ENCODE measurements around the gene MSX1. TPM values are rescaled to one million over a fixed set of nuclear protein-coding genes. Genes with fewer than 3 reads are reported as not detected.

Gene MSX1
- total RNA-seq, 1 donor from 2014 or later: 67.3 TPM

DNA sequence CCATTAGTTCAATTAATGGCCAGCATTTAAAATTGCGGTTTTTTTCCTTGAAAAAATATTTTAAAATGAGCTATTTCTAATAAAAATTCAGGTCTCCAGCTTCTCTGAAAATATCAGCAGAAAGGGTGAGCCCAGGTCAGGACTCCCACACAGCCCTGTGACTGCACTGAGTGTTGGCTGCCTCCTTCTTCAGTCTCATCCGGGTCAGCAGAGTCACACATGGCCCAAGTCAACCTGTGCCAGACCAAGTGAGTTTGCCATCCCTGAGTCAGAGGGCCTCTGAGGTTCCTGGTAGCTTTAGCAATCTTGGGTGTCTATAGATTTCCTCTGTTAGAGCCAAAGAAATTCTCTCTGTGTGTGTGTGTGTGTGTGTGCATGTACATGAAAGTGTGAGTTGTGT lies 22.1 kb upstream of the MSX1 start:
- Mint-ChIP-seq H3K27ac (no peak overlapping the region), H3K4me1 (ENCODE audit: unreplicated experiment) (peaks cover 23% of the 10 kb centered on the region), H3K9me3 (no peaks in the 10 kb centered on the region), H3K27me3 (peaks cover 18% of the 10 kb centered on the region), H3K36me3 (no peaks in the 10 kb centered on the region), H3K4me3 (no peak overlapping the region)
- TF ChIP-seq, protein P1, sequence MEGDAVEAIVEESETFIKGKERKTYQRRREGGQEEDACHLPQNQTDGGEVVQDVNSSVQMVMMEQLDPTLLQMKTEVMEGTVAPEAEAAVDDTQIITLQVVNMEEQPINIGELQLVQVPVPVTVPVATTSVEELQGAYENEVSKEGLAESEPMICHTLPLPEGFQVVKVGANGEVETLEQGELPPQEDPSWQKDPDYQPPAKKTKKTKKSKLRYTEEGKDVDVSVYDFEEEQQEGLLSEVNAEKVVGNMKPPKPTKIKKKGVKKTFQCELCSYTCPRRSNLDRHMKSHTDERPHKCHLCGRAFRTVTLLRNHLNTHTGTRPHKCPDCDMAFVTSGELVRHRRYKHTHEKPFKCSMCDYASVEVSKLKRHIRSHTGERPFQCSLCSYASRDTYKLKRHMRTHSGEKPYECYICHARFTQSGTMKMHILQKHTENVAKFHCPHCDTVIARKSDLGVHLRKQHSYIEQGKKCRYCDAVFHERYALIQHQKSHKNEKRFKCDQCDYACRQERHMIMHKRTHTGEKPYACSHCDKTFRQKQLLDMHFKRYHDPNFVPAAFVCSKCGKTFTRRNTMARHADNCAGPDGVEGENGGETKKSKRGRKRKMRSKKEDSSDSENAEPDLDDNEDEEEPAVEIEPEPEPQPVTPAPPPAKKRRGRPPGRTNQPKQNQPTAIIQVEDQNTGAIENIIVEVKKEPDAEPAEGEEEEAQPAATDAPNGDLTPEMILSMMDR (conservative IDR thresholded peaks at IDR 0.05): no peak
- no peak for DNase-seq (ENCODE audit: extremely low spot score, unreplicated experiment)

DNA sequence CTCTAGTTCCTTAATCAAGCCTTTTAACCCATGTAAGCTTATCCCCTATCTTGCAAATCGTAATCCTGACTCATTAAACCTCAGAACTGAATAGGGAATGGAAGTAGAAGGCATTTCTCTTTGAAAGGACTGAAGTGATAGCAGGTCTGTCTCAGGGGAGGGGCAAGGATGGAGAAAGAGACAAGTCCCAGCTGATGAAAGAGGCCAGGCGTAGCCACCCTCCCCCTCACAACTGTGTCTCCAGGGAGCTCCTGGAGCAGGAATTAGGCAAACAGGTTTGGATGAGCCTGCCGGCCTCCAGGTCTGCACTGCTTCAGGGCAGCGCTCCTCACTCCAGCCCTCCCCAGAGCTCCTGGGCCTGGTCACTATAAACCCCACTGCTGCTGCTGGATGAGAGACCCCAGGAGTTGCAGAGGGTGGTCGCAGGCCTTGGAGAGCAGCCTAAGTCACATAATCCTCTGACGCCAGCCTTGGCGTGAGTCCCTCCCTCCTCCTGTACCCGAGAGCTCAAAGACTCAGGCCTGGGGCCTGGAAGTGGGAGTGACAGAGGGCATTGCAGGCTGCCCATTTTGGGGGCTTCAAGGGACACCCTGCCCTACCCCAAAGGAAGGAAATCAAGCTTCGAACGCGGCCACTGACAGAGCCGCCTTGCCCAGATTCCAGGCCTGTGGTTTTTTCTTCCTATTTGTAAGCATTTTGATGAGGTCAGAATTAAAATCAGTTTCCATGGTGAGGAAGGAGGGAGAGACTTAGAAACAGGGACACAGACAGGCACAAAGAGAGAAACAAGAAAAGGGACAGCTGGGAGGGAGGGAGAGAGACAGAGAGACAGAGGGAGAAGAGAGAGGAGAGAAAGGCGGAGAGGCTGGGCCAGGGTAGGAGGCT lies 21.2 kb upstream of the MSX1 start:
- H3K4me3 Mint-ChIP-seq: peak overlapping the region; percentile 3
- DNase-seq (ENCODE audit: extremely low spot score, unreplicated experiment): no peak

DNA sequence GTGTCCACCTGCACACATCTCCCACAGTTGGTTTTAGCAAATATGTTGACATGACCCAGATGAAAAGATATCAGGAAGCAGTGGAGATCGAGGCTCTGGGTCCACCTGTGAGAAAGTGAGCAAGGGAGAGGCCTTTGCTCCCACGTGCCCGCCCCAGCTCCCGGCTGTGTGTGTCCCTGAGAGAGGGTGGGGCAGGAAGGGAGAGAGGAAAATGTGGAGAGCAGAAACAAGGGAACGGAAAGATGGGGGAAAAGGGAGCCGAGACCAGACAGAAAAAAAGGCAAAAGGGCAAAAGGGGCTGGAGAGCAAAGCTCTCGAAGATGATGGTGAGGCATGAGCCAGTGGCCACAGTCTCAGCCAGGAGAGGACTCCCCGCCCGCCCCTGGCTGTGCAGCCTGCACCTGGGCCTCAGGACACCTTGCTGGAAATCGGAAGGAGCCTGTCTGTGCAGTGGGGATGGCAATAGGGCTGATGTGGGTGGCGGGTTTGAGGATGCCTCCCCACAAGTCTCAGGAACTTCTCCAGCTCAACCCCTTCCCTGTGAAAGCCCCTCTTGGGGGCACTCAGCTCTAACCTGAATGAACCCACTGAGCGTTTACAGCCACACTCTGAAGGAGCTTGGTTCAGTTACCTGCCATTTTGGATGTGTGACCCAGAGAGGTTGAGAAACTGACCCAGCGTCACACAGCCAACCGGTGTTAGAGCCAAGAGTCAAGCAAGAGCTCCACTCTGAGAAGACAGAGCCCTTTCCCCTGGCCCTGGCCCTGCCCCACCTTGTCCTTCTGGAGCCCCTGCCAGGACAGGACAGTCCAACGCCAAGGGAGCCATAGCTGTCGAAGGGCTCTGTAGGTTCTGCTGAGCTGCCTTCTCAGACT lies 20.3 kb upstream of the MSX1 start:
- TF ChIP-seq, protein P1 (conservative IDR thresholded peaks at IDR 0.05): no peak
- no peaks in the 10 kb centered on the region for H3K9me3 Mint-ChIP-seq
- H3K4me1 Mint-ChIP-seq (ENCODE audit: unreplicated experiment): peaks cover 36% of the 10 kb centered on the region
- H3K36me3 Mint-ChIP-seq: no peaks in the 10 kb centered on the region
- peak overlapping the region; percentile 3 for H3K4me3 Mint-ChIP-seq
- no peak overlapping the region for H3K27ac Mint-ChIP-seq
- H3K27me3 Mint-ChIP-seq: peaks cover 35% of the 10 kb centered on the region
- DNase-seq (ENCODE audit: extremely low spot score, unreplicated experiment): no peak

More for the DNA sequence above, 21.2 kb upstream of the MSX1 start:
- TF ChIP-seq, protein P1 (conservative IDR thresholded peaks at IDR 0.05): no peak
- H3K27ac Mint-ChIP-seq: no peak overlapping the region
- no peaks in the 10 kb centered on the region for H3K9me3 Mint-ChIP-seq
- H3K36me3 Mint-ChIP-seq: no peaks in the 10 kb centered on the region
- H3K27me3 Mint-ChIP-seq: peaks cover 27% of the 10 kb centered on the region
- H3K4me1 Mint-ChIP-seq (ENCODE audit: unreplicated experiment): peaks cover 28% of the 10 kb centered on the region

DNA sequence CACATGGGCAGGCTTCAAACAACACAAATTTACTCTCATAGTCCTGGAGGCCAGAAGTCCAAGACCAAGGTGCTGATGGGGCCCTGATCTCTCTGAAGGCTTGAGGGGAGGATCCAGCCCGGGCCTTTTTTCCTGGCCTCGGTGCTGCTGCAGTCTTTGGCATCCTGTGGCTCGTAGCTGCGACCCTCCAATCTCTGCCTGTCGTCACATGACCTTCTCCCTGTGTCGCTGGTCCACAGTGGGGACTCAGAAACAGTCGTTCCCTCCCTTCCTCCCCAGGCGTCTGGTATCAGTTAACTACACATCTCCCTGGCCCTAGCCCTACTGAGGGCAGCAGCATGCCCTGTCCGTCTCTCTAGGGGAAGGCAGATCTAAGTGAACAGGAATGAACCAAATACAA lies 19.1 kb upstream of the MSX1 start:
- Mint-ChIP-seq H3K27me3 (peaks cover 42% of the 10 kb centered on the region), H3K27ac (no peak overlapping the region), H3K4me3 (no peak overlapping the region), H3K4me1 (ENCODE audit: unreplicated experiment) (peaks cover 42% of the 10 kb centered on the region), H3K36me3 (no peaks in the 10 kb centered on the region), H3K9me3 (no peaks in the 10 kb centered on the region)
- no peak for DNase-seq (ENCODE audit: extremely low spot score, unreplicated experiment)
- TF ChIP-seq, protein P1 (conservative IDR thresholded peaks at IDR 0.05): no peak

DNA sequence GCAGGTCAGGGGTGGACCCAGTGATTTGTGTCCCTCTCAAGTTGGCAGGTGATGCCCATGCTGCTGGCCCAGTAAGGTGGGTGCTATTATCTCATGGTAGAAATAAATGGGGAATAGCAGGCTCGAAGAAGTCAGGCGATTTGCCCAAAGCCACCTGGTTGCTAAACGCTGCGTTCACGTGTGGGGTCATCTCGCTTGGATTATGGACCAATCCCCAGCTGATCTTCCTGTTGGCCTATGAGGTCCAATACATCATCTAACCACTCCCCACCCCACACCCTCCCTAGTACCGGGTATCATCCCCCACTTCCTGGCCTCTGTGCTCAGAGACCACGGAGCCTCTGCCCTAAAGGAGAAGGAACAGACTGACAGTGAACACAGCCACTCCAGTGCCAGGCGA lies 18.3 kb upstream of the MSX1 start:
- H3K4me1 Mint-ChIP-seq (ENCODE audit: unreplicated experiment): peaks cover 42% of the 10 kb centered on the region
- peaks cover 44% of the 10 kb centered on the region for H3K27me3 Mint-ChIP-seq
- H3K27ac Mint-ChIP-seq: no peak overlapping the region
- no peak for DNase-seq (ENCODE audit: extremely low spot score, unreplicated experiment)
- no peaks in the 10 kb centered on the region for H3K9me3 Mint-ChIP-seq
- no peaks in the 10 kb centered on the region for H3K36me3 Mint-ChIP-seq
- TF ChIP-seq, protein P1 (conservative IDR thresholded peaks at IDR 0.05): no peak
- H3K4me3 Mint-ChIP-seq: no peak overlapping the region

Data from type B pancreatic cell (in vitro differentiated cells).